T-helper 9 cell (primary cell): ENCODE results near the gene PDCL2.

ENCODE experiments used
- DNase-seq: peaks from one replicate; pipeline ENCODE4 v3.0.0-alpha.2; 2020

PDCL2 gene

GRCh38 chr4:55530691-55531090 is 61.4 kb downstream of the PDCL2 start:
- DNase-seq = no peak

- no peak for DNase-seq
Observed at GRCh38 chr4:55530167-55530566, 61.9 kb downstream of the PDCL2 start.

- no peak for DNase-seq
Observed at GRCh38 chr4:55528491-55528890, 63.6 kb downstream of the PDCL2 start.

- DNase-seq = no peak
Observed at GRCh38 chr4:55524844-55525571, 67.0 kb downstream of the PDCL2 start.

- no peak for DNase-seq
Observed at GRCh38 chr4:55518442-55518841, 73.6 kb downstream of the PDCL2 start.

- no peak for DNase-seq
Observed at GRCh38 chr4:55517526-55518229, 74.4 kb downstream of the PDCL2 start.

- DNase-seq = no peak
Observed at GRCh38 chr4:55512922-55513571, 79.0 kb downstream of the PDCL2 start.

GRCh38 chr4:55512077-55512476 is 80.0 kb downstream of the PDCL2 start:
- DNase-seq = no peak

GRCh38 chr4:55510685-55511084 is 81.4 kb downstream of the PDCL2 start:
- no peak for DNase-seq

- DNase-seq = no peak
Observed at GRCh38 chr4:55509266-55509665, 82.8 kb downstream of the PDCL2 start.

- DNase-seq = no peak
Observed at GRCh38 chr4:55507612-55508011, 84.4 kb downstream of the PDCL2 start.
